Measurements from ENCODE around the gene HEPACAM2. TPM values are rescaled to one million over a fixed set of nuclear protein-coding genes. Genes with fewer than 3 reads are reported as not detected.

Gene HEPACAM2
- total RNA-seq, 1 donor from 2014 or later = not detected

DNA sequence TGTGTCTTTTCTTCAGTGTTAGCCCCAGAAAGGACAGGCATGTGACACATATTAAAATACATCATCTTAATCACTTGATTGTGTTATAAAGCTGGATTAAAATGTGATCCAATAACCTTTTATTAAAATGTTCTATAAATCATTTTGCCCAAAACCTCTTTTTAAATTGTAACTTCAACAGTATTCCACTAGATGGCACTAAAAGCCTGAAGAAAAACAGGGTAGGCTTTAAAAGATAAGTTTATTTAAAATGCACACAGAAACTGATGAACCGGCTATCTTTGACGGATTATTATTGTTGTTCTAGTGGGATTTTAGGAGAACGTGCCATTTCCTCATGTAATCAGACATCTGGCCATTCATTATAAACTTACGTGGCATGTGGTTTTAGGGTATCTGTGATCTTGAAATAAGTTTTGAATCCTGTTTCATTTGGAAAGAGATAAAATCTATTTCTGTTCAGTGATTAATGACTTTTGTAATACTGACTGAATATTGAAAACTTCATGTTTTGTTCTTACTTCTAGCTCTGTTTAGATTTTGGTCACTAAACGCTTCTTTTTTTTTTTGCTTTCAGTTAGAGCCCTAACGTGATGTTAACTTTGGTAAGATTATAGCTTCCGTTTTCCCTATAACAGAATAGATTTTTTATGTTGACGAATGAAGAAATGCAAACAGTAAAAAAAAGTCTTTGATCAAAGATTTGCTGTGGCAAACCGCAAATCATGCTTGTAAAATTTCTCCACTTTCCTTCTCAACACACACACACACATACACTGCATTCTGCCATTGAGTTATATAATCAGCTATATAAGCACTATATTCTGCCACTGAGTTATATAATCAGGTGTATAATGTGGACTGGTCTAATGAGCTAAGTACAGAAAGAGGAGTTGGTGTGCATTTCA, 19.5 kb upstream of the HEPACAM2 start:
- no peak for DNase-seq (ENCODE audit: low spot score)
- H3K9me3 Mint-ChIP-seq (ENCODE audit: low read depth) = no peaks in the 10 kb centered on the region
- H3K27me3 Mint-ChIP-seq (ENCODE audit: low read depth) = no peaks in the 10 kb centered on the region
- no peak overlapping the region for H3K4me3 Mint-ChIP-seq (ENCODE audit: unreplicated experiment)
- TF ChIP-seq, protein P1, sequence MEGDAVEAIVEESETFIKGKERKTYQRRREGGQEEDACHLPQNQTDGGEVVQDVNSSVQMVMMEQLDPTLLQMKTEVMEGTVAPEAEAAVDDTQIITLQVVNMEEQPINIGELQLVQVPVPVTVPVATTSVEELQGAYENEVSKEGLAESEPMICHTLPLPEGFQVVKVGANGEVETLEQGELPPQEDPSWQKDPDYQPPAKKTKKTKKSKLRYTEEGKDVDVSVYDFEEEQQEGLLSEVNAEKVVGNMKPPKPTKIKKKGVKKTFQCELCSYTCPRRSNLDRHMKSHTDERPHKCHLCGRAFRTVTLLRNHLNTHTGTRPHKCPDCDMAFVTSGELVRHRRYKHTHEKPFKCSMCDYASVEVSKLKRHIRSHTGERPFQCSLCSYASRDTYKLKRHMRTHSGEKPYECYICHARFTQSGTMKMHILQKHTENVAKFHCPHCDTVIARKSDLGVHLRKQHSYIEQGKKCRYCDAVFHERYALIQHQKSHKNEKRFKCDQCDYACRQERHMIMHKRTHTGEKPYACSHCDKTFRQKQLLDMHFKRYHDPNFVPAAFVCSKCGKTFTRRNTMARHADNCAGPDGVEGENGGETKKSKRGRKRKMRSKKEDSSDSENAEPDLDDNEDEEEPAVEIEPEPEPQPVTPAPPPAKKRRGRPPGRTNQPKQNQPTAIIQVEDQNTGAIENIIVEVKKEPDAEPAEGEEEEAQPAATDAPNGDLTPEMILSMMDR (IDR thresholded peaks at IDR 0.05) = peak; percentile 94
- H3K36me3 Mint-ChIP-seq (ENCODE audit: low read depth) = no peaks in the 10 kb centered on the region
- no peak overlapping the region for H3K27ac Mint-ChIP-seq (ENCODE audit: unreplicated experiment)
- peaks cover 23% of the 10 kb centered on the region for H3K4me1 Mint-ChIP-seq (ENCODE audit: low read depth)

DNA sequence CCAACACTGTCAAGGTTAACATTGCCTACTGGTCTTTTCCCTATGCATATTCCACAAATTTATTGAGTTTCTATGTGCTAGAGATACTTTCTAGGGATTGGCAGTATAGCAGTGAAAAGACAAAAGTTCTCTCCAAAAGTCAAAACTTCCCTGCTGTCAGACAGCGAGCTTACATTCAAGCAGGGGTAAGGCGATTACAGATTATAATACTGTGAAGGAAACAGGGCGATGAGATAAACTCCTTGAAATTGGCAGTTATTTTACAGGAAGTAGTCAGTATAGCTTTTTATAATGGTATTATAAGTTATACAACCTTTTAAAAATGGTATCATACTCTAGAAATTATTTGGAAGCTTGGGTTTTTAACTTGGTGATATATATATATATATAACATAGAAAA, 15.8 kb upstream of the HEPACAM2 start:
- Mint-ChIP-seq H3K4me3 (ENCODE audit: unreplicated experiment) (no peak overlapping the region), H3K27me3 (ENCODE audit: low read depth) (no peaks in the 10 kb centered on the region), H3K36me3 (ENCODE audit: low read depth) (no peaks in the 10 kb centered on the region), H3K9me3 (ENCODE audit: low read depth) (no peaks in the 10 kb centered on the region), H3K4me1 (ENCODE audit: low read depth) (peaks cover 17% of the 10 kb centered on the region), H3K27ac (ENCODE audit: unreplicated experiment) (no peak overlapping the region)
- TF ChIP-seq, protein P1 (IDR thresholded peaks at IDR 0.05) = no peak
- DNase-seq (ENCODE audit: low spot score) = no peak

DNA sequence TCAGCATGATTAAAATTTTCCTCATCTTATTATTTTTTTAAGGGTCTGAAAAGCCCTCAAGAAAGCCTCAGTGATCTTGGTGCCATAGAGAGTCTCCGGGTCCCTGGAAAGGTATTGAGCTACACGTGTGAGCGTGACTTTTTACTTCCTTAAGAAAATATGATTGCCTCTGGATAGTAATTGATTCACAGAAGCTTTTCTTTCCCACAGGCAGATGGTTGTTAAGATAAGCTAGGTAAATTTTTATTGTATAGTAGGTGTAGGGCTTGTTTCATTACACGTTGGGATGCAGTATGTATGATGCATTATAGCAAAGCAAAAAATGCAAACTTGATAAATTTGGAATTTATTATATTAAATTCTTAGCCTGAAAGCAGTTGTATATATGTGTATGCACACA, 13.6 kb upstream of the HEPACAM2 start:
- DNase-seq (ENCODE audit: low spot score) = no peak
- Mint-ChIP-seq H3K4me1 (ENCODE audit: low read depth) (no peaks in the 10 kb centered on the region), H3K27me3 (ENCODE audit: low read depth) (no peaks in the 10 kb centered on the region), H3K27ac (ENCODE audit: unreplicated experiment) (no peak overlapping the region), H3K36me3 (ENCODE audit: low read depth) (no peaks in the 10 kb centered on the region), H3K9me3 (ENCODE audit: low read depth) (no peaks in the 10 kb centered on the region), H3K4me3 (ENCODE audit: unreplicated experiment) (no peak overlapping the region)
- TF ChIP-seq, protein P1 (IDR thresholded peaks at IDR 0.05) = no peak

DNA sequence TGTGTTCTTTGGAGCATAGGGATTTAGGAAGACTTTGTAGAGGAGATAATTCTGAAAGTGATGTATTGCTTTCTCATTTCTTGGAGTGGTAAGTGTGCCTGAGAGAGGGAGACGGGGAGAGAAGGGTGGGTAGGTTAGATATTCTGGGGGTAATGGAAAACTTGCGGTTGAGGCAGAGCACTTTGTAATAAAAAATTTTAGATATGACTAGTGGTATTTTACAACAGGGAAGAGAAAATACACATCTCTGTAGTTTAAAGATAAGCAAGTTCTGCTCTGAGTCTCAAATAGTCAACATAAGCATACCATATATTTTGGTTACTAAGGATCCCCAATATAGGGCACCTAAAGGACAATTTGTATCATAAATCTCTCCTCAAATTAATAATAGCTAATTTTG, 12.5 kb upstream of the HEPACAM2 start:
- TF ChIP-seq, protein P1 (IDR thresholded peaks at IDR 0.05) = no peak
- Mint-ChIP-seq H3K36me3 (ENCODE audit: low read depth) (no peaks in the 10 kb centered on the region), H3K4me1 (ENCODE audit: low read depth) (no peaks in the 10 kb centered on the region), H3K9me3 (ENCODE audit: low read depth) (no peaks in the 10 kb centered on the region), H3K27me3 (ENCODE audit: low read depth) (no peaks in the 10 kb centered on the region), H3K4me3 (ENCODE audit: unreplicated experiment) (no peak overlapping the region), H3K27ac (ENCODE audit: unreplicated experiment) (no peak overlapping the region)
- no peak for DNase-seq (ENCODE audit: low spot score)

DNA sequence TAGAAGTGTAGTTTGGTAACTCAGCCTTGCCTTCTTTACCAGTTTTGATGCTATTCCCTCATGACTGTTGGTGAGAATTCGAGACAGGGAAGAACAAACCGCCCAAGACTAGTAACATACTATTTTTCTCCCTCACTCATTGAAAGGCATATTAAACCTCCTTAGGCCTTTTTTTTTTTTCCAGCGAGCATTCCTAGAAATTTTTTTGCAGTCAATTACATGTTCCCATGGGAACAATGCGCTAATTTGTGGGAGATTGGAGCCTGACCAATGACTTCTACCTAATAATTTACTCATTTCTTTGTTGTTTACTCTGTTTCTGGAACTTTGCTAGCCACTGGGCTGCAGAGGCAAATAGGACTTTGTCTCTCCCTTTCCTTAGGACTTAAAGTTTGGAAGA, 11.9 kb upstream of the HEPACAM2 start:
- Mint-ChIP-seq H3K4me3 (ENCODE audit: unreplicated experiment) (no peak overlapping the region), H3K9me3 (ENCODE audit: low read depth) (no peaks in the 10 kb centered on the region), H3K4me1 (ENCODE audit: low read depth) (no peaks in the 10 kb centered on the region), H3K27ac (ENCODE audit: unreplicated experiment) (no peak overlapping the region), H3K36me3 (ENCODE audit: low read depth) (no peaks in the 10 kb centered on the region), H3K27me3 (ENCODE audit: low read depth) (no peaks in the 10 kb centered on the region)
- TF ChIP-seq, protein P1 (IDR thresholded peaks at IDR 0.05) = no peak
- no peak for DNase-seq (ENCODE audit: low spot score)
